Stimulated activated CD4-positive, alpha-beta T cell treated with anti-CD3 and anti-CD28 coated beads, TNF-alpha, amount 100 ng/mL, for 24 hours (primary cell): ENCODE measurements around the gene SLC39A11.

ENCODE experiments used
- DNase-seq, 3 experiments: peaks; one replicate each; pipeline ENCODE4 v3.0.0-alpha.2; 2020; ENCODE audit warnings: low read depth in 3 of 3

The SLC39A11 gene

DNA sequence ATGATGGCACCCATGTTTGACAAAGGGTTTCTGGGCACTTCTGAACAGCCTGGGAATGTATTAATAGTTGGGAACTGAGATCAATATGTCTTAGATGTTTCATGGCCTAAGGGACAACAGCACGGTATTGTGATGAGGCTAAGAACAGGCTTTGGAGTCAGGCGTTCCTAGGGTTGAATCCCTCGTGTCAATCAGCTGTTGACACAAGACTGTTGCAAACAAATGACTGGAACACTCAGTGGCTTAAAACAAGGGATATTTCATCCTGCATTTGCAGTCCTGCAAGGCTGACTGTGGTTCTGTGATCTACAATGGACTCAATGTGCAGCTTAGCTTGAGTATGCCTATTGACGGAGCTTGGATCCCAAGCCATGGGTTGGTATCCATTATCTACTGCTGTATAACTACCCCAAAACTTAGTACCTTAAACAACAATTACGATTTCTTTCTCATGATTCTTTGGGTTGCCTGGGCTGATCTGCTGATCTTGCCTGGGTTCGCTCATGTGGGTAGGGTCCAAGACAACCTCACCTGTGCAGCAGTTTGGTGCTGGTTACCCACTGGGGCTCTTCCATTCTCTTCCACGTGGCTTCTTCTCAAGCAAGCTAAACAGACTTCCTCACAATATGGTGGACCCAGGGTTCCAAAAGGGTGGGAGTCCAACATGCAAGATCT lies 472.4 kb downstream of the SLC39A11 start:
- DNase-seq: no peak

DNA sequence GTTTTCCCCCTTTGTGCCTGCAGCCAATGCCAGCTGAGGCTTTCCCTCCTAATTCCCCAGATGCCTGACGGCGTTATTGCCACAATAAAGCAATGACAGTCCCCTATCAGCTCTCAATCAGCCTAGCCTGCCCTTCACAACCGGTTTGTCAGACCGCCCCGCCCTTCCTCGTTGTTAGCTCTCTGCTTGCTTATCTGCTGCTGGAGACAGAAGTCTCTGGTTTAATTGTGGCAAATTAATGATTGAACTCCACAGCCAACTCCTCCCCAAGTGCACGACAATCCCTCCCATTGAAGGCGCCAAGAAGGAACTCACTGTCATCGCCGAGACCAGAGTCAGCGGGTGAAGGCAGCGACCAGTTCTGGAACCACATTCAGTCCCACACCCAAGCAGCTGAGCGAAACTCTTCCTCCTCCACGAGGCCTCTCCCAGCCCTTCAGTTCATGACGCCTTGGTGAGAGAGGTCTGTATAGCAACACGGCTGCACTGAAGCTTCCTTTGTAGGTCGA lies 474.4 kb downstream of the SLC39A11 start:
- no peak for DNase-seq

DNA sequence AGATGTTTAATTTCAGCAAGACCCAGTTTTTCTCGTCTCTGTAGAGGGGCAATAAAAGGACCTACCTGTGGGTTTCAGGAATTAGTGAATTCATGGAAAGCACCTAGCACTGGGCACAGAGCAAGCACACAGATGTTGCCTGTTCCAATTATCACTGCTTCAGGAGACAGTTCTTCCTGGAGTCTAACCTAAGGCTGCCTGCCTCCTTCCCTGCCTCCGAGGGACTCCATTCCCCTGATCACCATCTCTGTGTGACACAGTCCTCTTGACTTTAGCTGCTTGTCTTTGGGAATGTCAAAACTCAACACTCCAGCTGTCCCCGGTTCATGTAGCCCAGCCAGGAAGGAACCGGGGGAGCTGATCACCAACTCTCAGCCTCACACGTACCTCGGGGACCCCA lies 474.9 kb downstream of the SLC39A11 start:
- no peak for DNase-seq

DNA sequence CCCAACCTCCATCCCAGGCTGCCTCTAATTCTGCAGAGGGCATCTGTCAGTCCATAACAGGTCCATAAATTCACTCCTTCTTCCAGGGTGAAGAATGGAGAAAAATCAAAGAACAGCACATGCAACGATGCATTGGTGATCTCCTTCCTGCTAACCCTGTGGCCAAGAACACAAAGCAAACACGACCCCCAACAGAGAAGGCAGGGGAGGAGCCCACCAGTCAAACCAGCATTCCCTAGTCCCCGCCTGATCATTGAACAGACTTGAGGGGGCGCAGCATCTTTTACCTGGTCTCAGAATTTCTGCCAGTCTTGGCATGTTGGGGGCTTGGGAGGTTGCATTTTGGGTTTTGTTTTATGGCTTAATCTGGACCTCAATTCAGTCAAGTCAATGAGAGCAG lies 476.0 kb downstream of the SLC39A11 start:
- DNase-seq: no peak

DNA sequence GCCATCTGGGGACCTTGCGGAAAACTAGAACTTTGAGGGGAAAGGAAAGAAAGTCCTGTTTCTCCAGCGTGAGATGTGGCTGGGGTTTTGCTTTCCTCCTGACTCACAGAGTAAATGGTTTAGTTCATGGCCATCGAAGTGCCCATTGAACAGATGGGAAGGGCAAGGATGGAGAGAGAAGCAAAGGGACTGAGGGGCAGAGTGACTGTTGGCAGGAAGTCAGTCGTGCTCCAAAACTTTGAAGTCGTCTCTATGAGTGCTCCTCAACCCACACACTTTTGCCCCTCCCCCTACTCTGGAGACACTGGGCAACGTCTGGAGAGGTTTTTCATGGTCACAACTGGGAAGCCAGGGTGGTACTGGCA lies 476.9 kb downstream of the SLC39A11 start:
- no peak for DNase-seq

DNA sequence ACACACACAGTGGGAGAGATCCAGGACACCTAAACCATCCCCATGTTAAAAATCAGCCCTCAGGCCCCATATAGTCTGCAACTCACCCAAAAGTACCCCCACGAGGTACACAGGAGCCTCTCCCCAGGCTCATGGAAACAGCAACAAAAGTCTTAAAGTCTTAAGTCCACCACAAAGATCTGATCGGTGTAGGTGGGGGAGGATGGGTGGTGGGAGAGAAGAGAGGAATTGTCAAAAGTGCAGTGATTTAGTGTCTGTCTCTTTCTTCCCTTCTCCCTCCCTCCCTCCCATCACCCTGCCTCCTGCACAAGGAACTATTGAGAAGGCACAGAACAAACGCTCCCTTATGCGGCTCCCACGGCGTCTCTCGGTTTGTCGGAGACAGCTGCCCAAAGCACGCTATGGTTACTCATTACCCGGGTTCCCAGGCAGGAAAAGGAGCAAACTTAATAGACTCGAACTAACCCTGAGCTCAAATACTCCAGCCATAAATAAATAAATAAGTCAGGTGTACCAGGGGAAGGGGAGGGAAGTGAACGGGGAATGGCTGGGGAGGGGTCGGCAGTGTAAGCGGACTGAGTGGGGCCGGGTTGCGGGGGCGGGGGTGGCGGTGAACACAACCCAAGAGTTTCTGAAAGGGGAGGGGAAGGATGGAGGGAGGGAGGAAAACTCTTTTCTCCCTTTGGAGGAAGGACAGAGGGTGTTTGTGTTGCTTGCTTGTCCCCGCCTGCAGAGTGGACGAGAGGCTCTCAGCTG lies 477.4 kb downstream of the SLC39A11 start:
- no peak for DNase-seq

DNA sequence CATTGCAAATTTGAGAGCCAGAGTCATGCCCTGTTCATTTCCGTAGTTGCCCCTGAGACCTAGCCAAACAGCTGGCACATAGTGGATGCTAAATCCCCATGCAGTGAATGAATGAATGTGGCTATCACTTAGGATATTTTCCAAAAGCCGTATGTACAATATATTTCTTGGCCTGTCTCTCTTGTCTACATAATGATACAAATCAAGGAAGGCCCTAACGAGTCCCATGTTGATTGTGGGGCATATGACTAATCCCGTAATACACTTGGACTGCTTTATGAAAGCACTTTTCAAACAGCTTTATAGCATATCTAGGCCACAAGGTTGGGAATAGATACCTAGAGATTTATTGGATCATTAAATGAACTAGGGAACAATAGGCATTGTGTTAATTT lies 478.0 kb downstream of the SLC39A11 start:
- no peak for DNase-seq

DNA sequence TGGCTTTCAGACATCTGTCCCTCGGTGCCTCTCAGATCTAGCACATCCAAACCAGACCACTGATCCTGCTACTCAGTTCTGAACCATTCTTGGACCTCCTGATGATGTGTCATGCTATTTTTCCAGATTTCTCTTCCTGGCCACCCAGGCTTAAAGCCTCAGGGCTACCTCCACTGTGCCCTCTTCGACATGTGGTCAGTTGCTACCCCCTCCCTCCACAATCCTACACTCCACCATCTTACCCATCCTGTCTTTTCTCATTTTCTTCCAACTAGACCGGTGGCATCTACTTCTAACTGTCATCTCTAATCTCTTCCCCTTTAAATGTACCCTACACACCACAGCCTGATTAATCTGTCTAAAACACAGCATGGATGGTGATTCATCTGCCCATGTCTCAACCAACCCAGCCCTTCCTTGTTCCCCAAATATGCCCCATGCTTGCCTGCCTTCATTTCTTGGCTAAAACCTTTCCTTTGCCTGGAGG lies 478.6 kb downstream of the SLC39A11 start:
- no peak for DNase-seq

DNA sequence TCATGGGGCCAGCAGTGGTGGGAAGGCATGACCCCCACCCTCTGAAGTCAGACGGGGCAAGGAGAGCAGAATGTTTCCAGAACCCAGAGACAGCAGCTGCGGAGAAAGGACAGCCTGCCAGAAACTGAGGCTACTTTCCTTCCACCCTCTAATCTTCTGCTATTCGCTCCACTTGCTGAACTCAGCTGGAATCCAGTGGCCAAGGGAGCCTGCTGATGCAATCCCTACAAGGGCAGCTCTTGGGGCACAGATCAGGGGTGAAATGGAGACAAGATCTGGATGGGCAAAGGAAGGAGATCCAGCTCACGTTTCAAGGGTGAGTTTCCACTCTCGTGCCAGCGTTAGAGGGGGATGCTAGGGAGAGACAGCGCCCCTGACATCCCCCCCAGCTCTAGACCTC lies 479.1 kb downstream of the SLC39A11 start:
- DNase-seq: no peak

DNA sequence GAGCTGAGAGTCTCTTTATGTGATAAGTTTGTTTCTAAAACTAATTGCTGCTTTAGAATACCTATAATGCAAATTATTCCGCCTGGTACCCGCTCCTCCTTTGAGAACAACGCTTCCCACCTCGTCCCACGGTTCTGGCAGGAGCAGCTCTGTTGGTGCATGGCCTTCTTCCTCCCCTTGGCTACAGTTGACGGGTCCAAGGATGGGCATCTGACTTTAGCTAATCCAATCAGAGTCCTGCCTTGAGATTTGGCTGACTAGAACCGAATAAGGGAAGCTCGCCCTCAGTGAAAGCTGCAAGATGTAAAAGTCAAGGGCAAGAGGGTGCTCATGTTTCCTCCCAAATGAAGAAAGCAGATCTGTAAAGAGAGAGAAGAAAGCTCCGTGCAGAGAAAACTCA lies 481.3 kb downstream of the SLC39A11 start:
- DNase-seq: no peak

DNA sequence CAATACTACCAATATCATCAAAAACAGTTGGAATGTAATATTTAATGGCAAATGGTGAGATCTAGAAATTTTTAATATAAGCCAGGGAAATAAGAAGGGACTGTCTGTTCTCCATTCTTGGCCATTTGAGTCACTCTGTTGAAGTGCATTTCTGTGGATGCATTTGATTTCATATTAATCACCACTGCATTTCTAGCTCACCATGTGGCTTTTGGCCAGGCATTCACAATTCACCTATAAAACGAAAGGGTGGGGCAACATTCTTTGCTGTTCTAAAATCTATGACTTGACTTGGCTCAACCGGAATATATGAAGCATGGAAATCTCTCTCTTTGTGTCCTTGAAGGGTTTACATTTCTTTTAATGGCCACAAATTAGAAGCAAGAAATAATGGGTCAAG lies 483.0 kb downstream of the SLC39A11 start:
- no peak for DNase-seq

DNA sequence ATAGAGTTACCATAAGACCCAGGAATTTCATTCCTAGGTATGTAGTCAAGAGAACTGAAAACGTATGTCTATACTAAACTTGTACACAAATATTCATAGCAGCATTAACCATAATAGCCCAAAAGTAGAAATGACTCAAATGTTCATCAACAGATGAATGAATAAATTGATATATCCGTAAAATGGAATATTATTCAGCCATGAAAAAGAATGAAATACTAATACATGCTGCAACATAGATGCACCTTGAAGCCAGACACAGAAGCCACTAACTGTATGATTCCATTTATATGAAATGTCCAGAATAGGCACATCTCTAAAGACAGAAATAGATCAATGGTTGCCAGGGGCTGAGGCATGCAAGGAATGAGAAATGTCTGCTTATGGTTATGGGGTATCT lies 484.1 kb downstream of the SLC39A11 start:
- no peak for DNase-seq

DNA sequence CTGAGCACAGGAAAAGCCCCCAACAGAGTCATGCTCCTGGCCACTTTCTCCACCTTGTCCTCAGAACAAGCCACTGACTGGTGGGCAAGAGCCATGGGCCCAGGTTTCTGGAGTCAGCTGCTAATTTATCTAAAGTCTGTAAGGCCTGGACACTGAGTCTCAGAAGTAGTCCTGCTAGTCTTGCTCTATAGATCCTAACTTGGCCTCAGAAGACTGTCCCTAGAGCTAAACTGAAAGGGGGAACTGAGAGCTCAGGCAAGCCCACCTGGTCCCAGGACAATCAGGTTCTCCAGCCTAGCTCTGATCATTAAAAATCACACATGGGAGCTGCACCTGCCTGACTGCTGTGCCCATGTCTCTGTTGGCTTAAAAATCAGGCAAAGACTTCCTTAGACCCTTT lies 485.8 kb downstream of the SLC39A11 start:
- no peak for DNase-seq

DNA sequence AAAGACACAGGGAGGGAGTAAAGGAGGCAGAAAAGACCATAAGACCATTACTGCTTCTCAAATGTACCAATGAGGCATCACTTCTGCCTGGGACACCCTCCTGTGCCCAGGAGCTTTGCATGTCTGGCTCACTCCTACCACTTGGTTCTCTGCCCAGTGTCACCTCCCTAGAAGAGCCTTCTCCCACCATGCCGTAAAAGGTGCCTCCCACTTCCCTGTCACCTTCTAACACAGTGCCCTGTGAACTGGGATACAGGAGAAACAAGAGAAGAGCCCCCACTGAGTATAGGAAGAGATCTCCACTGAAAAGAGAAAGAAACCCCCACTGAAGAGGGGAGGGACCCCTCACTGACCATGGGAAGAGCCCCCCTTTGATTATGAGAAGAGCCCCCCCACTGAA lies 486.9 kb downstream of the SLC39A11 start:
- DNase-seq: no peak

DNA sequence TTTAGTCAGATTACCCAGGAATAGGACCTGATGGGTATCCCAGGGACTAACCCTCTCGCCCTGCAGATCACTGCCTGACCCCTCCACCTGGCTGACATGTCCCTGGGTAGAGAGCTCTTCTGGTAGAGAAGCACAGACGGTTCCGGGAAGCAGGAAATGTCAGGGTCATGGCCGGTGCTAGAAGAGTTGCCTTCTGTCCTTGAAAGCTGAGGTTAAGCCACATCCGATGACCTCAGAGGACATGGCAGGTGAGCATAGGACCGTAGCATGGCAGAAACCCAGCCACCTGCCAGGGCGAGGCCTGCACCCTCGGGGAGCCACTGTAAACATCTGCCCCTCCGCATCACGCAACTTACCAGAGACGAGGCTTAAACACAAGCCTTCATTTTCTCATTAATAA lies 488.0 kb downstream of the SLC39A11 start:
- DNase-seq: no peak

DNA sequence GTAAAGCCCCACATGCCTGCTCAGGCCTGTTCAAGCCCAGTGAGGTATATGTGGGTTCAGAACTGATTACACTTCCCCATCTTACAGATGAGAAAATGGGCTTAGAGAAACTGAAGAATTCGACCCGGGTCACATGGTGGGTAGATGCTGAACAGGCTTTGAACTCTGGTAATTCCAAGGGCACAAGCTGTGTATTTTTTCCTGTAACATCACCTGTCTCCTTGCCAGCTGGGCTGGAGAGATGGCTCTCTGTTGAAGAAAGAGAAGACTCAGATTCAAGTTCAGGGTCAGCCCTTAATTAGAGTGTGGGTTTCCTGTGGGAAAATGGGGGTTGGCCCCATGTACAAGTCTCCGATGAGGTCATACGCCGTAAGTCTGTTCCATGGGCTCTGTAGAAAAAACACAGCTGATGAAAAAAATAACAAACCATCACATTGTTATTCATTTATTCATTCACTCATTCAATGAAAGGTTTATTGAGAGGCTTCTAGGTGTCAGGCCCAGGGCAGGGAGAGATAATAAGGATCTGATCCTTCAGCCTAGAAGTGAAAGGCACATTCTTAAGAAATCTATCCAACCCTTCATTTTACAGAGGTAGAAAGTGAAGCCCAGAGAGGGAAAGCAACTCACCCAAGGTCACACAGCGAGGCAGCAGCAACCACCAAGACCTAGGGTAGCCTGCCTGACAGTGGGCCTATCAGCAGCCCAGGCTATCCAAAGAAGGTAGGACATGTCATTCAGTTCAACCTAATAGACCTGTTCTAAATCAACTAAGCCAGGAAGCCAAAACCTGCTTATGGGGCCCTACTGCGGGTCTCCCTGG lies 488.9 kb downstream of the SLC39A11 start:
- no peak for DNase-seq

DNA sequence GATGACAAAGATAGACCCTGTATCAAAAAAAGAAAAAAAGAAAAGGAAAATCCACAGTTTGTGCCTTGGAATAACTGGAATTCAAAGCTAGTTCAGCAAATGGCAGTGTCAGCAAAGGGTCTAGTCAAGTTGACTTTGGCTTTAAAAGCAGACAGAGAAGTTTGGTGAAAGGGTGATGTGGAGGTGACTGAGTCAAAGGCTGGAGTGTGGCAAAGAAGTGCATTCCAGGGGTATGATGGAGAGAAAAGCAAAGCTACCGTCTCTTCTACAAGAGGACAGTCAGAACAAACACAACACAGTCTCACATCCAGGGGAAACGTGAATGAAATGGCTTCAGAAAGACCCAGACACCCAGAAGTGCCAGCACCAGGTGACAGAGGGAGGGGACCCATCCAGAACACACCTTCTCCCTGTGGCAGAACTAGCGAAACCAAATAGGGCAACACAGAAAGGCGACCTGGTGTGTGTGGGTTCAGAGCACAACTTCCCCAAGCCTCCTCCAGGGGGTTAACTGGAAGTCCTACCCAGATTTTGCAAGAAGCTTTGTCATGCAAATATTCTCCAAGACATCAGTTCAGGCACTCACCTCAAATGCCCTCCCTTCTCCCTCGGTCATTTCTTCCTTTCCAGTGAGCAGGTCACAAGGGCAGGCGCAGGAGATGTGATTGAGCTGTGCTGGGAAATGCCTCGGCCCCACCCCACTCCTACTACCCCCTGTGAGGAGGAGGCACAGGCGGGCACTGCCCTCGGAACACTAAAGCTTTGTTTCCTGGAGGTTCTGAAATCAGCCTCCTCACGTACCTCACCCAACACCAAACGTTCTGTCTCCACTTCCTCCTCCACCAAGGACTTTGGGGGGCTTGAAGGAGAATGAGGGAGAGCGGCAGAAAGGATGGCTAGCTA lies 489.7 kb downstream of the SLC39A11 start:
- DNase-seq: no peak

DNA sequence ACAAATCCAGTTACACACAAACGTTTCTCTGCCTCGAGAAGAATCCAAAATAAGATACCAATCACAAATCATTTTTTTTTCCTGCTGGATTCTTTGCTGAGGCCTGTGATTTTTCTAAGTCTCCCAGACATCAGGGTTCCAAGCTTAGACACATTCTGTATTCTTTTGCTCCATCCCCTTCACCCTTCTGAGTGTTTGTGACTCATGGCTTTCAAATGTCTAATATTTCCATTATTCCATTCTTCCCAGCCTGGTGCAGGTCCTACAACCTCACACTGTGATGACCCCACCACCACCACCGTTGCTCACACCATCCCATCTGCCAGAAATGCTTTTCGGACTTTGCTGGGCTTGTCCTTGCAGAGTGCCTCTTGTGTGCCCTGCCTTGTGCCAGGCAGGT lies 491.6 kb downstream of the SLC39A11 start:
- DNase-seq: no peak

DNA sequence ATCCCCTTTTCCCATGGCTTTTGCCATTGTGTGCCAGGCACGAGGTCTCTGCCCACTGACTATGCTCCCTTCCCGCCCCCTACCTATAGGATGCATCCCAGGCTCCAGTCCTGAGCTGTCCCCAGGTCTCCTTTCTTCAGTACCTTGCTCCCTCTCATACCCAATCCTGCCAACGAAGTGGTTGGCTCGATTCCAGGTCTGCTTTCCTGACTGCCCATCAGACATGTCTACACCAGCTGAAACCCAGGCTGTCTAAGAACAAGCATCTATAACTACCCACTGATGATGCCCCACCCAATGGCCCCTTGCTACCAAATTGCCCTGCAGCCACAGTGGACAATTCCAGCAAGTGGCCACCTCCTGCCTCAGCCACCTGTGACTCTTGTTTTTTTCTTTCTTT lies 492.6 kb downstream of the SLC39A11 start:
- no peak for DNase-seq

DNA sequence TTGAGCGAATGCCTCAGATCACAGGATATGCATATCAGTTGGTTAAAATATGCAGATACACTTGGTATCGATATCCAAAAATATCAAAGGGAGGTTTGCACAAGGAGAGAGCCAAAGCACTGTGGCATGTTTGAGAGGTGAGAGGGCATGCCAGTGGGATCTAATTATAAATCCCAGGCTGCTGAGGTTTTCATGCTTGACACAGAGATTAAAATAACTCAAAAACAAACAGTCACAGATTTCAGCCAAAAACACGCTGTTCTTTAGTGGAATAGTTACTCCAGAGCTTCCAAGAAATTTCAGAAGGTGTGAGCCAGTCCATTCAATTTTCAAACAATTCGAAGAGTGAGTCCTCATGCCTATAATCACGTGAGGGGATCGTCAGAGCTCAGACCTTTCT lies 493.8 kb downstream of the SLC39A11 start:
- DNase-seq: no peak

DNA sequence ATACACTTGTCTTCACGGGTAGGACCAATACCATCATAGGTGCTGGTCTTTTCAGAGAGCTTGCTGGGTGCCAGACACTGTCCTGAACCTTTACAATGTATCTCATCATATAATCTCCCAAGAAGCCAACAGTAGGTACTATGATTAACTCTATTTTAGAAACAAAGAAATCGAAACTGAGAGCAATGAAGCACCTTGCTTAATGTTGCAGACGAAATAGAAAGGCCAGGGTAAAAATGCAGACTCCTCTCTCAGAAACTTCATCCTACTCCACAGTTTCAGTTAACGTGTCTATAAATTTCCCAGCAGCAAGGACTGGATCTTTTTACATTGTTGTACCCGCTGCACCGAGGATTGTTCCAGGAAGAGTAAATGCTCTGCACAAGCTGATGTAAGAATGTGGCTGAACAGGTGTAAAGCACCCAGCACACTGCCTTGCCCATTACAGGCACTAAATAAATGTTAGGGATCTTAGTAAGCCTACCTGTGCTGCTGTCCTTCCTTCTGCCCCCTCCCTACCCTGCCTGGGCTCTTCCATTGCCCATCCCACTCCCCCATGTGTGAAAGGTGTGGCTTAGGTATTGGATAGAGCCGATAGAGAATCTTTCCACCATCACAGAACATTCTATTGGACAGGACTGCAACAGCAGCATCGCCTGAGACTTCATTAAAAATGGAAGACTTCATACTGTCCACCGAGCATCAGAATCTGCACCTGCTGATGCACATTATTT lies 495.0 kb downstream of the SLC39A11 start:
- no peak for DNase-seq
